Psoas muscle (tissue), 8 donors: ENCODE results near the gene SLC24A1. TPM values are rescaled to one million over a fixed set of nuclear protein-coding genes. Genes with fewer than 3 reads are reported as not detected.
"Not testable (repeated sequence)": the region's sequence is repeated elsewhere in the genome, so short reads cannot be mapped to it uniquely, and the experiment has no call there.

Experiments
- ATAC-seq, 4 donors: fragments of 200-7000 bp; cut with Tn5 transposase; one replicate each; pipeline ENCODE4 v1.9.1; 2020; ENCODE audit warnings: moderate library complexity in 3 of 4, mild to moderate bottlenecking in 2 of 4
- DNase-seq, 2 donors: peaks; one replicate each; pipeline ENCODE4 v3.0.0-alpha.2; 2020
- H3K27ac ChIP-seq: fragments of 200-600 bp; one replicate; pipeline ENCODE4 v1.8.0; 2022
- H3K27me3 ChIP-seq, 3 donors: fragments of 200-600 bp in 1 of 3; one replicate each; pipeline versions ENCODE4 v1.6.1 to v1.8.0; 2013 to 2022; ENCODE audit warnings: low read length in 2 of 3, mild to moderate bottlenecking in 2 of 3, moderate library complexity in 1 of 3; ENCODE audit not compliant: insufficient read depth in 3 of 3
- H3K36me3 ChIP-seq, 2 donors: fragments of 200-600 bp in 1 of 2; one replicate each; pipeline versions ENCODE4 v1.6.1 to v1.8.0; 2013 to 2022; ENCODE audit warnings: low read depth in 1 of 2, mild to moderate bottlenecking in 1 of 2, moderate library complexity in 1 of 2; ENCODE audit not compliant: insufficient read depth in 1 of 2
- H3K4me1 ChIP-seq: fragments of 200-600 bp; one replicate; pipeline ENCODE4 v1.8.0; 2022
- H3K4me3 ChIP-seq: fragments of 200-600 bp; one replicate; pipeline ENCODE4 v1.8.0; 2022; ENCODE audit warnings: mild to moderate bottlenecking
- H3K9me3 ChIP-seq: fragments of 200-600 bp; one replicate; pipeline ENCODE4 v1.8.0; 2022
- WGBS, 3 donors: extraction: QIAGEN DNeasy Blood & Tissue Kit; methylation state at CpG; one replicate each; pipeline versions ENCODE4 v1.1.6 to v1.1.7; 2013; 5-methylcytosine and 5-hydroxymethylcytosine counted together
- intact Hi-C, 2 donors: fragments of 100-400 bp; cut with DNase I; formaldehyde crosslinking; loops; one replicate each; pipeline versions ENCODE4 v1.11.0 to v1.14.2; 2022
- polyA plus RNA-seq, 3 donors: library from polyadenylated mRNA; stranded (reverse); fragments of 200-250 nt; gene quantifications; one replicate each; pipeline ENCODE4 v1.2.3, GENCODE V29; 2013
- total RNA-seq, 4 donors: library from RNA; stranded (reverse); fragmentation: NEBNext Ultra II Directional in 2 of 4; extraction: Animal tissue kit (Norgen Biotek cat#: 25700) in 2 of 4; gene quantifications; one replicate each; pipeline versions ENCODE4 v1.2.1 to v1.2.4, GENCODE V29; 2021 to 2023
- TF ChIP-seq, protein P1 (sequence below): fragments of 200-600 bp; IDR thresholded peaks from one replicate; pipeline ENCODE4 v1.8.0; 2022; ENCODE audit warnings: antibody characterized with exemption
- donor health status: healthy with polysubstance abuse.
- donor health status: DM: no; HTN: no; CAD: no; lungs with moderate emphysema.
- donor health status: Bipolar disorder and iron deficiency.
- donor health status: healthy.
- donor health status: DM: yes; HTN: yes; CAD: no.
- donor health status: DM: no; HTN: no; CAD: no.
- donor health status: DM: no; HTN: no; CAD: no.
- donor health status: DM: yes; HTN: yes; CAD: no.

Gene SLC24A1
- total and polyA plus RNA-seq, 7 donors: 0.20 to 2.2 (median 0.74) TPM

DNA sequence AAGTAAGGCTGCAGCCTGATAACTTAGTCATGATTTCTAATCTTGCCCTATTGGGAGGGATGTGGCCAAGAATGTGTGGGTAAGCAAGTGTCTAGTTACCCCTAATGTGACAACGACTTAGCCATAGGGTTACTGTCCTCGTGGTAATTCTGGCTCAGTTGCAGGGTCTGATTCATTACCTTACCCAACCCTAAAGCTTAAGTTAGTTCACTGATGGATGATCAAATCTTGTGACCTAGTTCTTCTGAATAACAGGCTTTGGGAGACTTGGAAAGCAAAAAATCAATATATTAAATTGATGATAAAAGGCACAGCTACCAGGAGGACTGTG, 9.2 kb upstream of the SLC24A1 start:
- intact Hi-C loops: no loop called here
- Histone ChIP-seq H3K27me3 (no peaks in the 10 kb centered on the region), H3K36me3 (no peaks in the 10 kb centered on the region), H3K4me1 (peaks cover 17% of the 10 kb centered on the region), H3K9me3 (no peaks in the 10 kb centered on the region), H3K4me3 (no peak overlapping the region), H3K27ac (peak overlapping the region; percentile 96)
- ATAC-seq (peak; percentile 36 to 63 (median 55)), DNase-seq (no peak)
- WGBS, 3 donors: 24 to 36% (median 28%) methylated on average over 2 of the region's 2 CpGs
- TF ChIP-seq, protein P1, sequence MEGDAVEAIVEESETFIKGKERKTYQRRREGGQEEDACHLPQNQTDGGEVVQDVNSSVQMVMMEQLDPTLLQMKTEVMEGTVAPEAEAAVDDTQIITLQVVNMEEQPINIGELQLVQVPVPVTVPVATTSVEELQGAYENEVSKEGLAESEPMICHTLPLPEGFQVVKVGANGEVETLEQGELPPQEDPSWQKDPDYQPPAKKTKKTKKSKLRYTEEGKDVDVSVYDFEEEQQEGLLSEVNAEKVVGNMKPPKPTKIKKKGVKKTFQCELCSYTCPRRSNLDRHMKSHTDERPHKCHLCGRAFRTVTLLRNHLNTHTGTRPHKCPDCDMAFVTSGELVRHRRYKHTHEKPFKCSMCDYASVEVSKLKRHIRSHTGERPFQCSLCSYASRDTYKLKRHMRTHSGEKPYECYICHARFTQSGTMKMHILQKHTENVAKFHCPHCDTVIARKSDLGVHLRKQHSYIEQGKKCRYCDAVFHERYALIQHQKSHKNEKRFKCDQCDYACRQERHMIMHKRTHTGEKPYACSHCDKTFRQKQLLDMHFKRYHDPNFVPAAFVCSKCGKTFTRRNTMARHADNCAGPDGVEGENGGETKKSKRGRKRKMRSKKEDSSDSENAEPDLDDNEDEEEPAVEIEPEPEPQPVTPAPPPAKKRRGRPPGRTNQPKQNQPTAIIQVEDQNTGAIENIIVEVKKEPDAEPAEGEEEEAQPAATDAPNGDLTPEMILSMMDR: no peak

DNA sequence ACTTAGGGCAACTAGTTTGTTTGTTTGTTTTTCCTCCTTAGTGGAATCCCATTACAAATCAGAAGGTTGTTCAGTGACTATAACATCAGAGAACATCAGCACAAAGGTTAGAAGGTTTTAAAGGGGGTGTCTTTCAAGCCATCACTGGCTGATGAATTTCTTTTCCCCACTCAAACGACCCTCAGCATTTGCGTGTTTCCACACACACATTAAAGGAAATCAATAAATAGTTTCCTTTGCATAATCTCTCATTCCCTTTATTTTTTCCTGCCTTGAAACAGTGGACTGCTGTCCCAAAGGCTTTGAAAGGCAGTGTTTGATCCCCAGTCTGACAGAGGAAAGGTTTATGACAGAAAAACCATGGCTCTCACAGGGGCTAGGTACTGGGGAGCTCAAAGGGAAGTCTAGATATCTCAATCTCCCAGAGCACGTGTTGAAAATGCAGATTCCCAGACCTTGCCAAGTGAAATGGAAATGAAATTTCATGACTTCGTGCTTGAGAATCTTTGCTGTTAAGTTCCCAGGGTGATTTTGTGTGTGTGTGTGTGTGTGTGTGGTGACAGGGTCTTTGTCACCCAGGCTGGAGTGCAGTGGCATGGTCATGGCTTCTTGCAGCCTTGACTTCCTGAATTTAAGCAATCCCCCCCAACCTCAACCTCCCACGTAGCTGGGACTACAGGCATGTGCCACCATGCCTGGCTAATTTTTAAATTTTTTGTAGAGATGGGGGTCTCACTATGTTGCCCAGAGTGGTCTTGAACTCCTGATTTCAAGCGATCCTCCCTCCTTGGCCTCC, 8.6 kb upstream of the SLC24A1 start:
- Histone ChIP-seq H3K4me1 (peaks cover 17% of the 10 kb centered on the region), H3K9me3 (no peaks in the 10 kb centered on the region), H3K27ac (peak overlapping the region; percentile 96), H3K36me3 (no peaks in the 10 kb centered on the region), H3K4me3 (no peak overlapping the region), H3K27me3 (no peaks in the 10 kb centered on the region)
- ATAC-seq: no peak
- no peak for DNase-seq
- intact Hi-C loops: no loop called here
- WGBS, 3 donors: 77 to 81% (median 81%) methylated on average over 6 of the region's 6 CpGs
- TF ChIP-seq, protein P1: no peak

DNA sequence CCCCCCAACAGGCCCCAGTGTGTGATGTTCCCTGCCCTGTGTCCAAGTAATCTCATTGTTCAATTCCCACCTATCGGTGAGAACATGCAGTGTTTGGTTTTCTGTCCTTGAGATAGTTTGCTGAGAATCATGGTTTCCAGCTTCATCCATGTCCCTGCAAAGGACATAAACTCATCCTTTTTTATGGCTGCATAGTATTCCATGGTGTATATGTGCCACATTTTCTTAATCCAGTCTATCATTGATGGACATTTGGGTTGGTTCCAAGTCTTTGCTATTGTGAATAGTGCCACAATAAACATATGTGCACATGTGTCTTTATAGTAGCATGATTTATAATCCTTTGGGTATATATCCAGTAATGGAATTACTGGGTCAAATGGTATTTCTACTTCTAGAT, 5.9 kb upstream of the SLC24A1 start:
- 89 to 100% (median 100%) methylated on average over 1 of the region's 1 CpG for WGBS, 3 donors
- H3K9me3 ChIP-seq, intact Hi-C loops, H3K4me3 ChIP-seq, H3K27ac ChIP-seq, DNase-seq, H3K27me3 ChIP-seq, H3K4me1 ChIP-seq, ATAC-seq, H3K36me3 ChIP-seq: not testable (repeated sequence)

DNA sequence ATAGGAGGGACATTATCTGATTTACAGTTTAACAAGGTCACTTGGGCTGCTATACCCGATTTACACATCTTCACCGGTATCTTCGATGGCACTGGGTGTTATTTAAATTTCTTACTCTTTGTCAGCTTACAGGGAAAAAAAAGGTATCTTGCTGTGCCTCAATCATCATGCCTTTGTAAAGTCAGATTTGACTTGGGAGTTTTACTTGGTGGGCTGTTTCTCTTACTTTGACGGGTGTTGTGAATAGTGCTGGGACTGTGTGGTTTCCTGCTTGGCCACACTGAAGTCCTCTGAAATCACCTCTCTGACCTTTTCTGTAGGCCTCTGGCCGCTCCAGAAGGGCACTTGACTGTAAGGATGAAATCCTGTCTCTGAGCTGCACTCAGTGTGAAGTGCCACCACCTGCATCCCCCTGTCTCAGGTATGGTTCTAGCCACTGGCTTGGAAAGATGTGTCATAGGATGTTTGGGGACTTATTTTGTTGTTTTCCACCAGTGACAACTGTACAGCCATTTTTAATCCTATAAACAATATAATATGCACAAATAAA, 3.1 kb upstream of the SLC24A1 start:
- H3K36me3 ChIP-seq: no peaks in the 10 kb centered on the region
- no peak overlapping the region for H3K4me3 ChIP-seq
- H3K27me3 ChIP-seq: no peaks in the 10 kb centered on the region
- H3K4me1 ChIP-seq: no peaks in the 10 kb centered on the region
- WGBS, 3 donors: 50 to 62% (median 53%) methylated on average over 5 of the region's 5 CpGs
- no peaks in the 10 kb centered on the region for H3K9me3 ChIP-seq
- ATAC-seq (no peak), DNase-seq (no peak)
- TF ChIP-seq, protein P1: no peak
- no peak overlapping the region for H3K27ac ChIP-seq
- intact Hi-C loops: no loop called here

DNA sequence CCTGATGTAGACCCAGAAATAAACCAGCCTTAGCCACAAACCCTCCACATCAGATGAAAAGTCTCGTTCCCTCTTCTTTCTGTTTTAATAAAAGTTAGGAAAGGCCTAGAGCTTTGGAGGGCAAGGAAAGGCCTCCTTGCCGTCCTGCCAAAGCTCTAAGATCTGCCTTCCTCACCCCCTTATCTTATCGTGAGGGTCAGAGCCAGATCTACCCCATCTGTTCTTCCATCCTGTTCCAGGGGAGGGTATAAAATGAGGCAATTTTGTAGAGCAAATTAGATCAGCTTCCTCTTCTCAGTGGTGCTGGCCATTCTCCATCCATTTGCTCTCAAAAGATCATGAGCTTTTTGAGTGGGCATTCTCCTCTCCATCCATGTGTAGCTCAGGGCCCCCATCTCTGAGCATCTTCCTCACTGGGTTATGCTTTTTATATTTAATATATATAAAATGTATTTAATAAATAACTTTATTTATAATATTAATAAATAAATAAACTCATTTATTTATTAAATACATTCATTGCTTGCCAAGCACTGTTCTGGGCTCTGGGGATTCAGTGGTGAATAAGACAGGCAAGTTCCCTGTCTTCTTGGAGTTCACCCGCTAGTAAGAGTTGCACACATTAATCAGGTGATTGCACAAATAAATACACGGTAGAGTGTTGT, 2.0 kb upstream of the SLC24A1 start:
- Histone ChIP-seq H3K27me3 (no peaks in the 10 kb centered on the region), H3K9me3 (no peaks in the 10 kb centered on the region), H3K4me3 (no peak overlapping the region), H3K27ac (no peak overlapping the region), H3K4me1 (no peaks in the 10 kb centered on the region), H3K36me3 (no peaks in the 10 kb centered on the region)
- WGBS, 3 donors: 75 to 82% (median 81%) methylated on average over 5 of the region's 5 CpGs
- TF ChIP-seq, protein P1: no peak
- intact Hi-C loops: no loop called here
- ATAC-seq: no peak
- DNase-seq: no peak
